Thymus (tissue), 11 donors: ENCODE measurements around the gene KRTAP10-11. TPM values are rescaled to one million over a fixed set of nuclear protein-coding genes. Genes with fewer than 3 reads are reported as not detected.

Source experiments
- DNase-seq, 9 donors: peaks; one replicate each; pipeline ENCODE4 v3.0.0-alpha.2; 2013; ENCODE audit warnings: low spot score in 9 of 9, low read depth in 6 of 9, missing footprints in 1 of 9
- H3K27ac ChIP-seq, 2 donors: one replicate each; pipeline ENCODE4 v1.5.1; 2013; ENCODE audit warnings: control low read depth in 1 of 2, low read depth in 1 of 2, low read length in 1 of 2, mild to moderate bottlenecking in 1 of 2, moderate library complexity in 1 of 2
- H3K27me3 ChIP-seq, 2 donors: one replicate each; pipeline ENCODE4 v1.5.1; 2013; ENCODE audit warnings: low read length in 1 of 2; ENCODE audit not compliant: control insufficient read depth in 2 of 2, insufficient read depth in 1 of 2
- H3K36me3 ChIP-seq, 2 donors: one replicate each; pipeline ENCODE4 v1.5.1; 2013; ENCODE audit warnings: low read length in 1 of 2, mild to moderate bottlenecking in 1 of 2, moderate library complexity in 1 of 2; ENCODE audit not compliant: control insufficient read depth in 2 of 2, insufficient read depth in 2 of 2
- H3K4me1 ChIP-seq, 2 donors: one replicate each; pipeline ENCODE4 v1.5.1; 2013; ENCODE audit warnings: low read length in 2 of 2; ENCODE audit not compliant: control insufficient read depth in 2 of 2, insufficient read depth in 2 of 2
- H3K4me3 ChIP-seq, 2 donors: one replicate each; pipeline ENCODE4 v1.5.1; 2013; ENCODE audit warnings: low read length in 2 of 2, control low read depth in 1 of 2, mild to moderate bottlenecking in 1 of 2
- H3K9me3 ChIP-seq, 2 donors: one replicate each; pipeline ENCODE4 v1.5.1; 2013; ENCODE audit warnings: low read length in 1 of 2, mild to moderate bottlenecking in 1 of 2; ENCODE audit not compliant: control insufficient read depth in 2 of 2, insufficient read depth in 1 of 2
- WGBS: extraction: QIAGEN DNeasy Blood & Tissue Kit; methylation state at CpG from one replicate; pipeline ENCODE4 v1.1.7; 2013; 5-methylcytosine and 5-hydroxymethylcytosine counted together
- polyA plus RNA-seq: library from polyadenylated mRNA; stranded (reverse); fragments of 200-250 nt; gene quantifications from one replicate; pipeline ENCODE4 v1.2.3, GENCODE V29; 2013
- total RNA-seq: library from RNA; stranded (reverse); fragments of 120-200 nt; gene quantifications from one replicate; pipeline ENCODE4 v1.2.4, GENCODE V29; 2013
- donor health status: healthy.

Gene KRTAP10-11
- total and polyA plus RNA-seq, 2 donors, result not detected

DNA sequence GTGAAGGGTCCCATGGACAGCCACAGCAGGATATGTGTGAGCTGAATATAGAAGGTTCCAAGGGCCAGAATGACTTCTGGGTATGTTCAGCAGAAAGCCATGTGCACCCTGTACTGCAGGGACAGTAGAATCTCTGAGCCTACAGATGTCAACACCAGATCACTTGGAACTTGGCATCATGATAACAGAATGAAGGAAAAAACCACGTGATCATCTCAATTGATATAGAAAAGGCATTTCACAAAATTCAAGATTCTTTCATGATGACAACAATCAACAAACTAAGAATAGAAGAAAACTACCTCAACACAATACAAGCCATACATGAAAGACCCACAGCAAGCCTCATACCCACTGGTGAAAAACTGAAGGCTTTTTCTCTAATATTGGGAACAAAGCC is 21.4 kb downstream of the KRTAP10-11 start:
- Histone ChIP-seq H3K27ac (no peak overlapping the region), H3K9me3 (peaks cover 4 to 13% of the 10 kb centered on the region in 2 donors), H3K36me3 (no peaks in the 10 kb centered on the region), H3K4me3 (no peak overlapping the region), H3K4me1 (no peaks in the 10 kb centered on the region), H3K27me3 (no peaks in the 10 kb centered on the region)
- 97% methylated on average over 1 of the region's 1 CpG for WGBS
- DNase-seq, result no peak

DNA sequence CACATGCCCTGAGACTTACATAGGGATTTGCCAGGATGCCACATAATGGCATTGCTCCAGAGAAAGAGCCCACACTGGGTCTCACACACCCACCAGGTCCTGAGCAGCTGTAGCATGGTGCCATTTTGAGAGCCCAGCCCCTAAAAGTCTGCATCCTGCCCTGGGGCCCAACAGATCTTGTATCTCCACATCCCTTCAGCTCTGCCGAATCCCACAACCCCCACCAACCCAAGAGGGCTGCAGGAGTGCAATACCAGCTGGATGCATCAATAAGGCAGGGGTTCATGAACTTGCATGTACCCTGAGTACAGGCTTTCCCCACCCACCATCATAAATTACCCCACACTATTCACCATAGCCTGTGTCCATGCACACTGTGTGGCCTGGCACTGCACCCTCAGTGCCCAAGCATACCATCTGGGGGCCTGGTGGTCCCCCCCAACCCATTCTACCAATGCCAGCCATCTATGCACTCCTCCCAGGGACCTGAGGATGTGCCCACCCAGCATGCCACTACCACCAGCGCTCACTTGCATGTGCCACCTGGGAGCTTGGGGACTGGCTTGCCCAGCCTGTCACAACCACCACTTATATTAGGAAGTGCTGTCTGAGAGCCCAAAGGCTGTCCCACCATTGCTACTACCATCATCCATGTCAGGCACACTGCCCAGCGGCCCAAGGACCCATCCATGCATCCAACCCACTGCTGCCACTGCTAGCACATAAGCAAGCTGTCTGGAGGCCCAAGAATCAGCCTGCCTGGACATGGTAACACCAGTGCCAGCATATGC is 24.6 kb downstream of the KRTAP10-11 start:
- Histone ChIP-seq H3K36me3 (no peaks in the 10 kb centered on the region), H3K4me3 (no peak overlapping the region), H3K4me1 (no peaks in the 10 kb centered on the region), H3K9me3 (peaks cover 4 to 14% of the 10 kb centered on the region in 2 donors), H3K27me3 (no peaks in the 10 kb centered on the region), H3K27ac (no peak overlapping the region)
- 68% methylated on average over 3 of the region's 3 CpGs for WGBS
- no peak for DNase-seq

DNA sequence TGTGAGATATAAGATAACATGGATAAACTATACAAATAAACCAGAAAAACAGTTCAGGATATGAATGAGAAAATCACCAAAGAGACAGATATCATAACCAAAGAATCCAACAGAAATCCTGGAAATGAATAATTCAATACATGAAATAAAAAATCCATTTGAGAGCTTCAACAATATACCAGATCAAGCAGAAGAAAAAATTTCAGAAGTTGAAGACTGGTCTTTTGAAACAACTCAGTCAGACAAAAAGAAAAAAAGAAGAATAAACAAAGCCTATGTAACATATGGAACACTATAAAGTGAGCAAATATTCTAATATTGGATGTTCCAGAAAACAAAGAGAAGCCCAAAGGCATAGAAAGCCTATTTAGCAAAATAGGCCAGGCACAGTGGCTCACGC is 25.7 kb downstream of the KRTAP10-11 start:
- no peak for DNase-seq
- peaks cover 4 to 14% of the 10 kb centered on the region in 2 donors for H3K9me3 ChIP-seq
- H3K4me1 ChIP-seq, result no peaks in the 10 kb centered on the region
- no peaks in the 10 kb centered on the region for H3K27me3 ChIP-seq
- no peak overlapping the region for H3K4me3 ChIP-seq
- no peaks in the 10 kb centered on the region for H3K36me3 ChIP-seq
- 98% methylated on average over 1 of the region's 1 CpG for WGBS
- H3K27ac ChIP-seq, result no peak overlapping the region

DNA sequence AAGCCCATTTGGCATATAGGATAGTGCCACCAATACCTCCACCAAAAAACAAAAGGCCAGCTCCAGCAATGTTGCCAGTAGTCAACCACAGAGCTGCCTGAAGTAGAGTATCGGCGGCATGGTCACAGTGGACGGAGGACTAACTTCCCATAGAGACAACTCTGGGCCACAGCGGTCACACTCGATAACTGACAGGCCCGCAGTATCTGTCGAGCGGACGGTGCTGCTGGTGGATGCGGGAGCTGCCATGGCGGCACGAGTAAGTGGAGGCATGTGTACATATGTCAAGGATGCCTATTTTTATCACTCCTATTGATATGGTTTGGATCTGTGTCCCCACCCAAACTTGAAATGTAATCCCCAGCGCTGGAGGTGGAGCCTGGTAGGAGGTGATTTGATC is 31.7 kb downstream of the KRTAP10-11 start:
- Histone ChIP-seq H3K9me3 (peaks cover 0 to 1% of the 10 kb centered on the region in 2 donors), H3K4me3 (no peak overlapping the region), H3K4me1 (no peaks in the 10 kb centered on the region), H3K36me3 (no peaks in the 10 kb centered on the region), H3K27me3 (no peaks in the 10 kb centered on the region), H3K27ac (no peak overlapping the region)
- DNase-seq, result no peak
- 97% methylated on average over 13 of the region's 13 CpGs for WGBS

DNA sequence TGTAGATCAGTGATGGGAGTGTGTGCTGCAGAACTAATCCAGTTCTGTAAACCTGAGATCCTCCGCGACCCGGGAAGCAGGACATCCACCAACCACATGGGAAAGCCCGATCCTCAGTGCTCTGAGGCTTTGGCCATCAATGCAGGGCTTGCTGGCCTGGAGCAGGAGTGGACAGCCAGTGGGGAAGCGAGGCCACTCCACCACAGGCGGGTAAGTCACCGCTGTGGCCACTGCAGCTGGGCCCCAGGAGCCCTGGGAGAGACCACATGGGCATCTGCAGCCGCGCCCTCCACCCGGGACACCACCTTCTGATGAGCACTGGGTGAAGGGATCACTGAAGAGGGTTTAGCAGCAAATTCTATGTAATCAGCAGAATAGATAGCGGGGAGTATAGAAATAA is 34.9 kb downstream of the KRTAP10-11 start:
- H3K9me3 ChIP-seq, result peaks cover 0 to 1% of the 10 kb centered on the region in 2 donors
- peaks cover 0 to 3% of the 10 kb centered on the region in 2 donors for H3K27me3 ChIP-seq
- H3K36me3 ChIP-seq, result no peaks in the 10 kb centered on the region
- WGBS, result 82% methylated on average over 11 of the region's 11 CpGs
- H3K27ac ChIP-seq, result no peak overlapping the region
- no peak for DNase-seq
- H3K4me1 ChIP-seq, result no peaks in the 10 kb centered on the region
- no peak overlapping the region for H3K4me3 ChIP-seq

DNA sequence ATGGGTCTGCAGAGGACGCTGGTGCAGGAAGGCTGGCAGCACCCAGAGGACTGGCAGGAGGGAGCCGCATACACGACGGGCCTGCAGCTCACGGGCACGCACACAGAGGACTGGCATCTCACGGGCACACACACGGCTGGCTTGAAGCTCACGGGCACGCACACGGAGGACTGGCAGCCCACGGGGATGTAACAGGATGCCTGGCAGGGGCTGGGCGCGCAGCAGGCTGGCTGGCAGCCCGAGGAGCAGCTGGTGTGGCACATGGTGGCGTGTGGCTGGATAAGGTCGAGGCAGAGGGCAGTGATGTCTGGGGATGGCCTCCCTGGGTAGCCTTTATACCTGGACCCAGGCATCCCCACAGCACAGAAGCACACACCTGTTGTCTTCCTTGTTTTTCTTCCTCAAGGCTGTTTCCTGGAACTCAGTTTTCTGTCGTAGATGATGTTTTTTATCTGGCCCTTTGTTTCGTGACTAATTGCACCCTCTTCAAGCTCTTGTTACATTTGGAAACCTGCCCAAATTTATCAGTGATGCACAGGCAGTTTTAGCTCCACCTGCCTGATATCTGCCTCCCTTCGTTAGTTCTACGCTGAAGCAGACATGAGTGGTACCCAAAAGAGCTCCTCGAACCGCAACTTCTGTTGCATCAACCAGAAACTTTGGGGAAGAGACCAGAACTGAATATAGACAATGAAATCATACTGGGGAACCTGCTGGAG is 35.8 kb downstream of the KRTAP10-11 start, which contains the start of gene KRTAP12-1:
Gene KRTAP12-1, minus strand, starts transcription at position 303 of the 719 bp plus-strand sequence. Its CDS starts 40 bp downstream, at position 263.
- Histone ChIP-seq H3K4me1 (peaks cover 0 to 3% of the 10 kb centered on the region in 2 donors), H3K4me3 (no peak within 1 kb of the TSS), H3K9me3 (peaks cover 0 to 3% of the 10 kb centered on the region in 2 donors), H3K36me3 (no peaks in the 10 kb centered on the region), H3K27me3 (peaks cover 0 to 7% of the 10 kb centered on the region in 2 donors), H3K27ac (no peak within 1 kb of the TSS)
- 80% methylated on average over 23 of the region's 23 CpGs for WGBS
- no peak for DNase-seq

DNA sequence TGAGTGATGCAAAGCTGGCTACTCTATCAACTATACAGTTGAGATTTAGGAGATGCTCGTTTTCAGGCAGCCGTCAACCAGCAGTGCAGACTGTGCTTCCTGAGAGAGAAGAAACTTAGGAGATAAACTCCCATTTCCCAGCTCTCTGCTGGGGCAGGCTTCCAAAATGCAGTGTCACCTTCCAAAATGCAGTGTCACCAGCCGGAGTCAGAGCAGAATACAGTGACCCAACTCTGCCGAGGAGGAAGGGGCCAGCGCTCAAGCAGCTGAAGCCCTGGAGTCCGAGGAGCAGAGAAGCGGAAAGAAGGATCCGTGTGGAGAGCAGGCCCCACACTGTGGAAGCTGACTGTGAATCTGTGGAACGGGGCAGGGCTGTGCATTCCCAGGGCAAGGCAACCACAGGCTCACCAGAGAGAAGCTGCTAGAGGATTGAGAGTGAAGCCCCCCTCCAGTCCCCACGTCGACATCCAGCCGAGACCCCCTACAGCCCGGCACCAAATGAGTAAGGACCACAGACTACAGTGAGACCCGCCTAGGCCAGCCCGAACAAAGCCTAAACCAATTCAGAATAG is 36.5 kb downstream of the KRTAP10-11 start:
- peaks cover 0 to 3% of the 10 kb centered on the region in 2 donors for H3K4me1 ChIP-seq
- no peak overlapping the region for H3K27ac ChIP-seq
- H3K36me3 ChIP-seq, result no peaks in the 10 kb centered on the region
- H3K27me3 ChIP-seq, result peaks cover 0 to 10% of the 10 kb centered on the region in 2 donors
- no peak overlapping the region for H3K4me3 ChIP-seq
- DNase-seq, result no peak
- WGBS, result 89% methylated on average over 15 of the region's 15 CpGs
- H3K9me3 ChIP-seq, result peaks cover 0 to 3% of the 10 kb centered on the region in 2 donors

DNA sequence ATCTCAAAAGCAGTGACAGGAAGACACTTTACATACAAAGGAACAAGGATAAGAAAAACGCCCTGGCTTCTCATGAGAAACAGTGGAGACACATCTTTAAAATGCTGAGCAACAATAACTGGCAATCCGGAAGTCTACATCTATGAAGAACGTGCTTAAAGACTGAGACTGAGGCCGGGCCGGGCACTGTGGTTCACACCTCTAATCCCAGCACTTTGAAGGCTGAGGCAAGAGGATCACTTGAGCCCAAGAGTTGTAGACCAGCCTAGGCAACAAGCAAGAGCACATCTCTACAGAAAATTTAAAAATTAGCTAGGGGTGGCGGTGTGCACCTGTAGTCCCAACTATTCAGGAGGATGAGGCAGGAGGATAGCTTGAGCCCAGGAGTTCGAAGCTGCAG is 37.9 kb downstream of the KRTAP10-11 start:
- H3K27ac ChIP-seq, result no peak overlapping the region
- no peak overlapping the region for H3K4me3 ChIP-seq
- peaks cover 0 to 3% of the 10 kb centered on the region in 2 donors for H3K4me1 ChIP-seq
- peaks cover 0 to 1% of the 10 kb centered on the region in 2 donors for H3K9me3 ChIP-seq
- peaks cover 0 to 10% of the 10 kb centered on the region in 2 donors for H3K27me3 ChIP-seq
- DNase-seq, result no peak
- 88% methylated on average over 7 of the region's 7 CpGs for WGBS
- no peaks in the 10 kb centered on the region for H3K36me3 ChIP-seq

DNA sequence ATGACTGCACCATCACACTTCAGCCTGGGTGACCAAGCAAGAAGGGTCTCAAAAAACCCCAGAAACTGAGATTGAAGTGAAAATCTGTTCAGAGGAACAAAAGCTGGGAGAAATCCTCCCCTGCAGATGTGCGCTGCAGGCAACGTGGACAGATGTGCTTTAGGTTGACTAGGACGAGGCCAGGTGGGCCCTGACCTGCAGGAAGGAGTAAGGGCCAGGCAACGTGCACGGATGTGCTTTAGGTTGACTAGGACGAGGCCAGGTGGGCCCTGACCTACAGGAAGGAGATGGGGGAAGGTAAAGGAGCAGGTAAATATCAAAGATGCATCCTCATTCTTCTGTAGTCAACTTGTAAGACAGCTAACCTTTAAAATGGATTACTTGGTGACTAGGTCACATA is 38.3 kb downstream of the KRTAP10-11 start:
- WGBS, result 85% methylated on average over 6 of the region's 6 CpGs
- no peaks in the 10 kb centered on the region for H3K36me3 ChIP-seq
- DNase-seq, result no peak

More for the DNA sequence above, 38.3 kb downstream of the KRTAP10-11 start:
- no peak overlapping the region for H3K27ac ChIP-seq
- peaks cover 0 to 1% of the 10 kb centered on the region in 2 donors for H3K9me3 ChIP-seq
- H3K27me3 ChIP-seq, result peaks cover 0 to 10% of the 10 kb centered on the region in 2 donors
- H3K4me1 ChIP-seq, result peaks cover 0 to 3% of the 10 kb centered on the region in 2 donors
- no peak overlapping the region for H3K4me3 ChIP-seq
